ENCODE data around the gene SPRING1. TPM values are rescaled to one million over a fixed set of nuclear protein-coding genes. Genes with fewer than 3 reads are reported as not detected.

The SPRING1 gene
- total and polyA plus RNA-seq, 9 donors: 5.0 to 19.7 (median 11.6) TPM

- 70 to 87% (median 79%) methylated on average over 8 of the region's 8 CpGs for WGBS, 3 donors
- Histone ChIP-seq H3K4me3 (no peak overlapping the region), H3K27me3 (no peaks in the 10 kb centered on the region), H3K4me1 (ENCODE audit: insufficient read depth) (peaks cover 2% of the 10 kb centered on the region), H3K36me3 (no peaks in the 10 kb centered on the region), H3K9me3 (no peaks in the 10 kb centered on the region), H3K27ac (no peak overlapping the region)
- intact Hi-C loops (cut with DNase I): no loop called here
- TF ChIP-seq, protein P1, sequence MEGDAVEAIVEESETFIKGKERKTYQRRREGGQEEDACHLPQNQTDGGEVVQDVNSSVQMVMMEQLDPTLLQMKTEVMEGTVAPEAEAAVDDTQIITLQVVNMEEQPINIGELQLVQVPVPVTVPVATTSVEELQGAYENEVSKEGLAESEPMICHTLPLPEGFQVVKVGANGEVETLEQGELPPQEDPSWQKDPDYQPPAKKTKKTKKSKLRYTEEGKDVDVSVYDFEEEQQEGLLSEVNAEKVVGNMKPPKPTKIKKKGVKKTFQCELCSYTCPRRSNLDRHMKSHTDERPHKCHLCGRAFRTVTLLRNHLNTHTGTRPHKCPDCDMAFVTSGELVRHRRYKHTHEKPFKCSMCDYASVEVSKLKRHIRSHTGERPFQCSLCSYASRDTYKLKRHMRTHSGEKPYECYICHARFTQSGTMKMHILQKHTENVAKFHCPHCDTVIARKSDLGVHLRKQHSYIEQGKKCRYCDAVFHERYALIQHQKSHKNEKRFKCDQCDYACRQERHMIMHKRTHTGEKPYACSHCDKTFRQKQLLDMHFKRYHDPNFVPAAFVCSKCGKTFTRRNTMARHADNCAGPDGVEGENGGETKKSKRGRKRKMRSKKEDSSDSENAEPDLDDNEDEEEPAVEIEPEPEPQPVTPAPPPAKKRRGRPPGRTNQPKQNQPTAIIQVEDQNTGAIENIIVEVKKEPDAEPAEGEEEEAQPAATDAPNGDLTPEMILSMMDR (IDR thresholded peaks at IDR 0.05): no peak
- TF ChIP-seq EP300 (IDR thresholded peaks at IDR 0.05) (no peak), POLR2A (IDR thresholded peaks at IDR 0.05) (no peak)
- DNase-seq: no peak
These were observed 39.8 kb downstream of the SPRING1 start for GRCh38 chr12:116698116-116698515.

DNA sequence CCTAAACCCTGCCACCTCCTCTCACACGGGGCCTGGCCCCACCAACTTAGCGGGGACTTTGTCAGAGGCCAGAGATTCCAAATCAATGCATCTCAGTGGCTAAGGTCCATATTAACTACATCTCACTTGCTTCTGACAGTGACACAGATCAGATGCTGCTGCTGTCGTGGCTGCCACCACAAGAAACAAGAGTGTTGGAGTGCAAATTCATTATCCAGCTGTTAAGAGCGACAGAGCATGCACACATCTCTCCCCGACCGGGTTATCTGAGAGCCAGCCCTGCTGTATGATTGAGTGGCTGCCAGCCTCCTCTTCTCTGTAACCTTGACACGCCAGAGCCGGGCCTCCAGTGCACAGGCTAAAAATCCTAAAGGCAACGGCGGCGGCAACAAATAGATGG lies 40.2 kb downstream of the SPRING1 start:
- H3K27me3 ChIP-seq: no peaks in the 10 kb centered on the region
- peaks cover 2% of the 10 kb centered on the region for H3K4me1 ChIP-seq (ENCODE audit: insufficient read depth)
- no peaks in the 10 kb centered on the region for H3K36me3 ChIP-seq
- H3K9me3 ChIP-seq: no peaks in the 10 kb centered on the region
- intact Hi-C loops (cut with DNase I): no loop called here
- no peak overlapping the region for H3K4me3 ChIP-seq
- DNase-seq: no peak
- 36 to 71% (median 46%) methylated on average over 11 of the region's 11 CpGs for WGBS, 3 donors
- H3K27ac ChIP-seq: no peak overlapping the region
- TF ChIP-seq EP300 (IDR thresholded peaks at IDR 0.05) (no peak), POLR2A (IDR thresholded peaks at IDR 0.05) (no peak)
- TF ChIP-seq, protein P1 (IDR thresholded peaks at IDR 0.05): no peak

DNA sequence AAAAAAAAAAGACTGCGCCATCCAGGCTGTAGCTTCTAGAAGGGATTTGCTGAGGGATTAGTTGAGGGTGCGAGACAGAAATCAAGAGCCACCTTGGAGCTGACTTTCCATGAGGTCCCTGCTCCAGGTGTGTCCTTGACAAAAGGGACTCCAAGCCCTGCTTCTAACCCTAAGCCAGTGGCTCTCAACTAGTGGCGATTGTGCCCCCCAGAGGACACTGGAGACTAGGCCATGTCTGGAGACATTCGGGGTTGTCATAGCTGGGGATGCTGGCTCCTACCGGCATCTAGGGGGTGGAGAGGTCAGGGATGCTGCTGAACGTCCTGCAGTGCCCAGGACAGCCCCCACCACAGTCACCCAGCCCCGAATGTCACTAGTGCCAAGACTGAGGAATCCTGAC lies 40.6 kb downstream of the SPRING1 start:
- Histone ChIP-seq H3K27me3 (no peaks in the 10 kb centered on the region), H3K36me3 (no peaks in the 10 kb centered on the region), H3K4me1 (ENCODE audit: insufficient read depth) (peaks cover 2% of the 10 kb centered on the region), H3K9me3 (no peaks in the 10 kb centered on the region), H3K27ac (no peak overlapping the region), H3K4me3 (no peak overlapping the region)
- TF ChIP-seq, protein P1 (IDR thresholded peaks at IDR 0.05): no peak
- TF ChIP-seq POLR2A (IDR thresholded peaks at IDR 0.05): no peak
- TF ChIP-seq EP300 (IDR thresholded peaks at IDR 0.05): no peak
- intact Hi-C loops (cut with DNase I): no loop called here
- 72 to 79% (median 75%) methylated on average over 7 of the region's 7 CpGs for WGBS, 3 donors
- no peak for DNase-seq

DNA sequence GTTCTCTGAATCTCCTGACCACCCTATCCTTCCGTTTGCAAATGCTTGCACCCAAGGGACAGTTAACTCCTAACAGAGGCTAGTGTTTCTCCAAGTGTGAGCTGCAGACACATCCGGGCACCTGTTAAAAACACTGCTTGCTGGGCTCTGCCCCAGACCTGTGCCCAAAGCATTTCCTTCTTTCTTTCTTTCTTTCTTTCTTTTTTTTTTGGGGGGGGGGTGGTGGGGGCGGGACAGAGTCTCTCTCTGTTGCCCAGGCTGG lies 42.5 kb downstream of the SPRING1 start:
- Histone ChIP-seq H3K4me1 (ENCODE audit: insufficient read depth) (peaks cover 2% of the 10 kb centered on the region), H3K4me3 (no peak overlapping the region), H3K9me3 (no peaks in the 10 kb centered on the region), H3K27me3 (no peaks in the 10 kb centered on the region), H3K27ac (no peak overlapping the region), H3K36me3 (no peaks in the 10 kb centered on the region)
- TF ChIP-seq POLR2A (IDR thresholded peaks at IDR 0.05) (no peak), EP300 (IDR thresholded peaks at IDR 0.05) (no peak)
- TF ChIP-seq, protein P1 (IDR thresholded peaks at IDR 0.05): no peak
- intact Hi-C loops (cut with DNase I): no loop called here
- 73 to 80% (median 75%) methylated on average over 3 of the region's 3 CpGs for WGBS, 3 donors
- DNase-seq: no peak
